KOPT-K1 (cell line): ENCODE results near the gene NOB1.

ENCODE experiments used
- H3K27ac ChIP-seq: fragments of 200-600 bp; sonication (generic); 2 replicates; pipeline ENCODE4 v1.5.1; 2016; ENCODE audit warnings: antibody characterized with exemption, mild to moderate bottlenecking, low read depth, low read length; ENCODE audit not compliant: poor library complexity, severe bottlenecking
- H3K36me3 ChIP-seq: fragments of 200-600 bp; sonication (generic); 2 replicates; pipeline ENCODE4 v1.5.1; 2017; ENCODE audit warnings: antibody characterized with exemption, mild to moderate bottlenecking, low read length, moderate library complexity; ENCODE audit not compliant: insufficient read depth
- H3K9me3 ChIP-seq: fragments of 200-600 bp; sonication (generic); 2 replicates; pipeline ENCODE4 v1.5.1; 2017; ENCODE audit warnings: antibody characterized with exemption, low read length, mild to moderate bottlenecking; ENCODE audit not compliant: insufficient read depth, poor library complexity, severe bottlenecking

The NOB1 gene

DNA sequence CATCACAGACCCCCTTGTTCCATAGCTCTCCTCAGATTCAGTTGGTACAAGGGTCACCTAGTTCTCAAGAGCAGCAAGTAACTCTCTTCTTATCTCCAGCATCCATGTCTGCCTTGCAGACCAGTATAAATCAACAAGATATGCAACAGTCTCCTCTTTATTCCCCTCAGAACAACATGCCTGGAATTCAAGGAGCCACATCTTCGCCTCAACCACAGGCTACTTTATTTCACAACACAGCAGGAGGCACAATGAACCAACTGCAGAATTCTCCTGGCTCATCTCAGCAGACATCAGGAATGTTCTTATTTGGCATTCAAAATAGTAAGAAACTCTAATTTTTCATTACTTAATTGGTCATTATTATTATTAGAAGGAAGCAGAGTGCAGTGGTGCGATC lies 60.8 kb downstream of the NOB1 start:
- no peaks in the 10 kb centered on the region for H3K9me3 ChIP-seq
- peaks cover 71% of the 10 kb centered on the region for H3K36me3 ChIP-seq
- H3K27ac ChIP-seq: no peak overlapping the region

DNA sequence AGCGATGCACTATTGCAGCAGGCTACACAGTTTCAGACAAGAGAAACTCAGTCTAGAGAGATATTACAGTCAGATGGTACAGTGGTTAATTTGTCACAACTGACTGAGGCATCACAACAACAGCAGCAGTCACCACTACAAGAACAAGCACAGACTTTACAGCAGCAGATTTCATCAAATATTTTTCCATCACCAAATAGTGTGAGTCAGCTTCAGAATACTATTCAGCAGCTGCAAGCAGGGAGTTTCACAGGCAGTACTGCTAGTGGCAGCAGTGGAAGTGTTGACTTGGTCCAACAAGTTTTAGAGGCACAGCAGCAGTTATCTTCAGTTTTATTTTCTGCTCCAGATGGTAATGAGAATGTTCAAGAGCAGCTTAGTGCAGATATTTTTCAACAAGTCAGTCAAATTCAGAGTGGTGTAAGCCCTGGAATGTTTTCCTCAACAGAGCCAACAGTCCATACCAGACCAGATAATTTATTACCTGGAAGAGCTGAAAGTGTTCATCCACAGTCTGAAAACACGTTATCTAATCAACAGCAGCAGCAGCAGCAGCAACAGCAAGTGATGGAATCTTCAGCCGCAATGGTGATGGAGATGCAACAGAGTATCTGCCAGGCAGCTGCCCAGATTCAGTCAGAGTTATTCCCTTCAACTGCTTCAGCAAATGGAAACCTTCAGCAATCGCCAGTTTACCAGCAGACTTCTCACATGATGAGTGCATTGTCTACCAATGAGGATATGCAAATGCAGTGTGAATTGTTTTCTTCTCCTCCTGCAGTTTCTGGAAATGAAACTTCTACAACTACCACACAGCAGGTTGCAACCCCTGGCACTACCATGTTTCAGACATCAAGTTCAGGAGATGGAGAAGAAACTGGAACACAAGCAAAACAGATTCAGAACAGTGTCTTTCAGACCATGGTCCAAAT lies 62.5 kb downstream of the NOB1 start:
- Histone ChIP-seq H3K36me3 (peaks cover 66% of the 10 kb centered on the region), H3K27ac (no peak overlapping the region), H3K9me3 (no peaks in the 10 kb centered on the region)
